Activated CD4-positive, CD25-positive, alpha-beta regulatory T cell treated with anti-CD3 and anti-CD28 coated beads, Interleukin-2, amount 50 U/mL, for 24 hours (primary cell): ENCODE data around the gene HYKK.
A peak's percentile ranks its signal among the peaks of the same experiment; 100 is the strongest.
"Not testable (repeated sequence)": the region's sequence is repeated elsewhere in the genome, so short reads cannot be mapped to it uniquely, and the experiment has no call there.

Experiments used
- ATAC-seq, 2 donors: fragments of 150-1000 bp; cut with Tn5 transposase; one replicate each; pipeline ENCODE4 v1.10.0; 2021; ENCODE audit warnings: mild to moderate bottlenecking in 1 of 2, moderate library complexity in 1 of 2

Gene HYKK

DNA sequence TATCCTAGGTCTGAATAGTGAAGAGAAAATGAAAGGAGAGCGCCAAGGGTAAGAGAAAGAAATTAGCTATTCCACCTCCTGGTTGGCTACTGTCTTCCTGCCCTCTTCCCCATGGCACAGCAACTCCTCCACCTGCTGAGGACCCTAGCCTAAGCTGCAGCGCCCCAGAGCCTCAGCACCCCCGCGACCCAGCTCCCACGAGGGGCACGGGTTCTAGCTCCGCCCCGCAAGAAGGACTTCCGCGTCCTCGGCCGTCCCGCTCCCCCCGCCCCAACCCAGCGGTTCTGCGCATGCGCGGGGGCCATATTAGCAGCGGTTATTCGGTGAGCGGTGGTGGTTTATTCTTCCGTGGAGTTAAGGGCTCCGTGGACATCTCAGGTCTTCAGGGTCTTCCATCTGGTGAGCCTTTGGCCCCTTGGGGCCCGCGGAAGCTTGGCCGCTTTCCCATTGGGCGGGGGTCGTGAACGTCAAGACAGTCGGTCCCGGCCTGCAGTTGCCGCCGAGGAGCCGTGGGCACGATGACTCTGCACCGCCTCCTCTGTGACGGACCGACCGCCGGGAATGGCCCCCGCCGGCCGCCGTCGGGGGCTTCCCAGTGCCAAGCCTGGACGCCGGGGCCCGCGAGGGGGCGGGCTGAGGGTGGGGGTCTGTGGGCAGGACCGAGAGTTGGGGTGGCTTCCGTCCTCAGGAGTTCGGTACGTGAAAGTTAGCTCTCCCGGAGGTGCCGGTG, 32.9 kb downstream of the HYKK start, which contains the start of gene PSMA4:
Gene PSMA4 (plus strand): TSS at position 304 of the 730 bp plus-strand sequence. CDS start 1,484 bp downstream, outside the sequence.
- ATAC-seq = peak; percentile 82 to 85

DNA sequence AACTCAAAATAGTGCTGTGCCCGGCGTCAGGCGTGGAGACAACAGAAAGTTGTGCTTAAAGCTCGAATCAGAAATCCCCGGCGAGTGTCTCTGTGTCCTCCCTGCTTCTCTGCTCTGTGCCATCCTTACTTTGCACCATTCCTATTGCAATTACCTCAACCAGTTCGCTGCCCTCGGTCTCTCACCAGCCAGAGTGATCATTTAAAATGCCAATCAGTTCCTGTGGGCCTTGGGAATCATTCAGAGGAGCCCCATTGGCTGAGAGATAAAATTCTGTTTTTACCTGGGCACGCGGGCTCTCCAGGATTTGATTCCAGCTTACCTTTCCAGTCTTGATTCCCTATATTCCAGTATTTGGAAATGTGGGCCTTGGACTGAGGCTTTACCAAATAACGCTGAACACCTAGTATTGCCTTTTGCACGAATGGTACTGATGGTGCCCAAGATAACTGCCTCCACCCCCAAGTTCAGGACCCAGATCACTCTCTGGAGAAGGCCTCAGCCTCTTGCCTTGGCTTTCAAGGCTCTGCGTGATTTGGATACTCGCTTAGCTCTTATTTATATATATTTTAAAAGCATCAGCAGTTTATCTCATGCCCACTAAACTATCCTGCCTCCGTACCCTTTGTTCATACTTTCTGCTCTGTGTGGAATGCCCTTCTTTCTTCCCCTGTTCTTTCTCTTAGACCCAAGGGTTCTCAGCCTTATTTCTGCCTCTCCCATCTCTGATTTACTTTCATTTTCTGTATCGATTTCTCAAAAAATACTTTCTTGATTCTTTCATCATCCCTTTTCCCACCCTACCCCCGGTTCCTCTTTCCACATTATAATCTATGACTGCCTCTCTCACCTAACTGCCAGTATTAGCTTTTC, 33.7 kb downstream of the HYKK start:
- peak in 1 of 2 donors; percentile 17 for ATAC-seq

- ATAC-seq = no peak
Measured at GRCh38 chr15:78541744-78542034, 34.3 kb downstream of the HYKK start.

DNA sequence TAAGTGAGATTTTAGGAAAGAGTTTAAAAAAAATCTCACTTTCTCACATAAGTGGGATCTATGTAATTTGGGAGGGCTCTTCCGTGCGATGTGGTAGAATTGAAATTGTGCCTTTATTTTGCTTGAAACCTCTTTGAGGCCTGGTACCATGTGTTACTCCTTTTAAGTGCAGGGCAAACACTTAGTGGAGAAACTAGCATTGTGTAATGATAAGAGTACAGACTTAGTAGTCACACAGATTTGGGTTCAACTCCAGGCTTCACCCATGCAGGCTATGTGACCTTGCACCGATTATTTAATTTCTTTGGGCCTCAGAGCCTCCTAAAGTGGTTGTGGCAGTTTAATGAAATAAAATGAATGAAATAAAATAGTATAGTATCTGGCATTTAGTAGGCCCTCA, 35.3 kb downstream of the HYKK start:
- ATAC-seq = no peak

GRCh38 chr15:78550194-78550593, 42.8 kb downstream of the HYKK start:
- no peak for ATAC-seq

- ATAC-seq = no peak
Measured at GRCh38 chr15:78550815-78551214, 43.4 kb downstream of the HYKK start.

- no peak for ATAC-seq
Measured at GRCh38 chr15:78551902-78552301, 44.5 kb downstream of the HYKK start.

DNA sequence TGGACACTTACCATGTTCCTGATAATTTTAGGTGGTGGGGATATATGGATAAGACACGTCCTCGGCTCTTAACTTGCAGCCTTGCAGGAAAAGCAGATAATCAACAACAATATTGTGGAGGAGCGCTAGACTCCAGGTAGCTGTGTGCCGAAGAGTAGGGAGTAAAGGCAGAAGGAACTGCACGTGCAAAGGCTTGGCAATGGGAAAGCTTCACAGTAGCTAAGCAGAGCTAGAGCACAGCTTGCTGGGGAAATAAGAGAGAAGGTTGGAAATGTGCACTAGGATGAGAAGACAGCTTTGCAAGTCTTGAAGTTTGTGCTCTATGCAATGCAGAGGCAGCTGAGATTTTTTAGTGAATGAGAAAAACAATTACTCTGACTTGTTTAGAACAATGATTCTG, 45.2 kb downstream of the HYKK start:
- ATAC-seq = no peak

GRCh38 chr15:78560201-78560600, 52.8 kb downstream of the HYKK start:
- not testable (repeated sequence) for ATAC-seq

- ATAC-seq = no peak
Measured at GRCh38 chr15:78561490-78561889, 54.1 kb downstream of the HYKK start.

GRCh38 chr15:78563092-78563491, 55.7 kb downstream of the HYKK start:
- ATAC-seq = no peak

DNA sequence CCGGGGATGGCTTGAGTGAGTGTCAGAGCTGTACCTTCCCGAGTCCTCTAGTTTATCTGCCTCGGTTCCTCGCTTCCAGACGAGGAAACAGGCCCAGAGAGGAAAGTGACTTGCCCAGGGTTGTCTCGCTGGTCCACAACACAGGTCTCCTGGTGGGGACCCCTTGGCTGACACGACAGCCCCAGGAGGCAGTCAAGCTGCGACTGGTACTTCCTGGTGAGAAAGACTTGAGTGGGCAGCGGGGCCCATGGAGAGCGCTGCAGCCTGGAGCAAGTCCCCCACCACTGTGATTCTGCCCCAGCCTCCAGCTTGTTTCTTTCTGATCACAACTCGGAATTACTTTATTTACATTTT, 57.3 kb downstream of the HYKK start:
- no peak for ATAC-seq

- ATAC-seq = peak; percentile 78 to 88
Measured at GRCh38 chr15:78565097-78565950, 57.9 kb downstream of the HYKK start, which contains the start of gene CHRNA5. Gene CHRNA5, plus strand, starts transcription at chr15:78565520. Its CDS starts 200 bp downstream, at chr15:78565720.

DNA sequence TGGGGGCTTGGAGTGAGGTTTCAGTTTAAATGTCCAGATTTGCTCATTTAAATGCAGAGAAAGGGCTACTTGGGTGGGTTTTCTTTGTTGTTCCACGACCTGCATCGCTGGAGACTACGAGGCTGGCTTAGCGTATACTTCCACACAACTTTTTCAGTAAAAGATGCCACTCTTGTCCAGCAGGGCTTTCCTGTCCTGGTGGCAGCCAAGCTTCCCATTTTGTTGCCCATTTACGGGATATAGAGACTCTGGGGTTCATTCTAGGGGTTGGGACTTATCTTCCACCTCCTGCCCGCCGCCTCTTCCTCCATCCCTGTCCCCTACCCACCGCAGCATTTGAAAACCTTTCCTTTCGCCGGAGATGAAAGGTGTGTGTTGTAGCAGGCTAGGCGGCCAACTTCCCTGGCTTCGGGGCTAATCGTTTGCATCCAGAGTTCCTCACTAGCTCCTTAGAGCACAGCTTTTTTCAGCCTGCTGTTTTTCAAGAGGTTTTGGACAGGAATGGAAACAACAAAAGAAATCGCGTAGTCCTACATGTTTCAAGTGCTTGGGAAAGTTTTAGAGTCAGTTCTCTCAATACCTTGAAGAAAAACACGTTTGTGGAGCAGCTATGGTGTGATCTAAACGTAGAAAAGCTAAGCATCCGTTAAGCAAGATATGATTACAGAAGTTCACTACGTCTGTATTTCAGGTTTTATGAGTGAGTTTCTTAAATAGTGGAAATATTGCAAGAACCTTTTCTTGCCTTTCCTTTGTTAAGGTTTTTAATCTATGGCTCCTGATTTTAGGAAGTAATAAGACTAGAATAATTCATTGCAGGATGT, 58.8 kb downstream of the HYKK start:
- ATAC-seq = no peak

DNA sequence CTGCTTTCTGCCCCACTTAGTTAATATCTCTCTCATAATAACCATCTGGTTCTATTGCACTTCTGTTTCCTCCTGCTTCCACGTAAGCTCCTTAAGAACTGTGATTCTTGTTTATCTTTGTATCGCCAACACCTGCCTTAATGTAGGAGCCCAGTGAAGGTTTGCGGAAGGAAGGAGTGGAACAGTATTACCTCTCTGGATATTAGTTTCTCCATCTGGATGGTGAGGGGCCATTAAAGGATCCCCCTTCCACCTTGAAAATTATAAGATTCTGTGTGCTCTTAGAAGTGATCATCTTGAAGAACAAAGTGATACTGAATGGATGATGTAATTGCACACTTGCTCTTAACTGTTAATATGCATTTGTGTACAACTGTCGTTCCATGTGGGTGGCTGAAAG, 60.2 kb downstream of the HYKK start:
- ATAC-seq = no peak

DNA sequence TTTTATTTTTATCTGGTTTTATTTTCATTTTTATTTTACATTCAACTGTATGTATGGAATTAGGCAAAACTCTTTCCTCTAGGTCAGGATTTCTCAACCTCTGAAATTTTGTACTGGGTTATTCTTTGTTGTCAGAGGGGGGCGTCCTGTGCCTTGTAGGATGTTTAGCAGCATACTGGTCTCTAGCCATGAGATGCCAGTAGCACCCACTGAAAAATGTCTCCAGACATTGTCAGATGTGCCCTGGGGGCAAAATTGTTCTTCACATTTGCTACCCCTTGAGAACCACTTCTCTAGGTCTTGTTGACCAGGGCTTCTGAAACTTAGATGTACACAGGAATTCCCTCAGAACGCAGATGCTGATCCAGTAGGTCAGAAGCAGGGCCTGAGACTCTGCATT, 63.3 kb downstream of the HYKK start:
- no peak for ATAC-seq

DNA sequence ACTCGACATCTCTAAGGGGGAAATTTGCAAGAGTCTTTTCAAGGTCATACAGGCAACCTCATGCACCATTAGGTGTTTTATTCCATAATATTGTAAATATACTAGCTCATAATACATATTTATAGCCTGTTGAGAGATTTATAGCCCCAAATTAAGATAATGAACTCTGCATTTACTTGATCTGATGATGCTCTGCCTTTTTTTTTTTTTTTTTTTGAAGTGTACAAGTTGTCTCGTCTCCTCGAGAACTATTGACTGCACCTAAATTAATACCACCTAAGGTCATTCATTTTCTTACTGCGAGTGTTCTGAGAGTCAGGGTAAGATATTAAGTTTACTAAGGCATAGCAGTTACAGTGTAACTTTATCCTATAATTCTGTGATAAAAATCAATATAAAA, 64.0 kb downstream of the HYKK start:
- ATAC-seq = no peak

DNA sequence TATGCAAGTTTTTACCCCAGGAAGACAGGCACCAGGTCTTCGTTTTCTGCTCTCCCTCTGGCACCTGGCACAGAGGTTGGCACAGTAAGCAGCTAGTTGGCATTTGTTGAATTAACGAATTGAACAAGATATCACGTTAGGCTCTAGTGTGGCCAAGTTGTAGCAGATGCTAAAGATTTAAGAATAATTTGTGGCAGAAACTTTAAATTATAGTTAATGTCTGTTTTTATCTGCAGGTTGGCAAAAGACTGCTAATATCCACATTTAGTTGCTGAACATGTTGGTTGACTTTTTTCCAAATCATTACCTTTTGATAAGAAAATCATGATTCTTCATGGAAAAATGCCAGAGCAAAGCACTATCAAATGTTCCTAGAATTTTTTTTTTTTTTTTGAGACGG, 66.0 kb downstream of the HYKK start:
- ATAC-seq = no peak

DNA sequence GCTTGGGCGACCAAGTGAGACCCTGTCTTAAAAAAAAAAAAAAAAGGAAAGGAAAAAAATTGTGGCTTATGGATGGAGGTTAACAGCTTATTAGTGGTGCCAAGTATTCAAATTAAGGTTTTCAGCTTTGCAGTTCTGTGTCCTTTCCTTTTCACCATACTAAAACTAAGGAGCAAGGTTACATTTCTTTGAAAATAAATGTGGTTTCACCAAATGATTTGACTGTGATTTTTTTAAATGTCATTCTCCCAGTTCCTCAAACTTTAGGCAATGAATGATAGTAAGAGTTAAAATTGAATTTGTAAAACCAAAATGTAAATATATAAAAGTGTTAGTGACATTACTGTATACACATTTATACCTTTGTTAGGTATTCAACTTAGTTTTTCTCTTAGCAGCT, 67.6 kb downstream of the HYKK start:
- ATAC-seq = no peak
